Endometrial microvascular endothelial cells (primary cell): ENCODE results near the gene ALG9. TPM values are rescaled to one million over a fixed set of nuclear protein-coding genes. Genes with fewer than 3 reads are reported as not detected.

Experiments
- in situ Hi-C: cut with HindIII; loops from 2 replicates; pipeline ENCODE4 v1.10.0; 2017; ENCODE audit warnings: low sequenced_read_pairs, low pct_unique_long_range_greater_than_20kb; ENCODE audit errors: inconsistent ontology term
- total RNA-seq: library from RNA; depleted of rRNA; stranded (reverse); fragments of >200 nt; gene quantifications from one replicate; pipeline ENCODE4 v1.2.3, GENCODE V29; 2015; ENCODE audit errors: inconsistent ontology term

The ALG9 gene
- total RNA-seq, 1 donor from 2014 or later, result 34.4 TPM

DNA sequence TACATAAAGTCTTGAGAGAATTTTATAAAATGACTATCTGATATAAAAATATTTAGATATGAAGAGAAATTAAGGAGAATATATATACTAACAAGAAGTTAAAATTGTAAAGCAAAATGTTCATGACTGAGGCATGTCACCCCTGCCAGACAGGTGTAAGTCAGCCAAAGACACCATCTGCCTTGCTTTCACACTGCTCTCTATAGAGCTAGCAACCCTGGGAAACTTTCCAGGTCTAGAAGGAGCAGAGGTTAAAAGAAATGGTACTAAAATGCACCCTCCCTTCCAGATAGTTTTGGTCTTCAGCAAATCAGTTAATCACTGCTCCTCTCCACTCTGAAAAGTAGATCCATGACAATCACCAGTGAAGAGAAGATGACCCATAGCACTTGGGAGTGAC, 121.7 kb downstream of the ALG9 start:
- in situ Hi-C loops, result no loop called here

DNA sequence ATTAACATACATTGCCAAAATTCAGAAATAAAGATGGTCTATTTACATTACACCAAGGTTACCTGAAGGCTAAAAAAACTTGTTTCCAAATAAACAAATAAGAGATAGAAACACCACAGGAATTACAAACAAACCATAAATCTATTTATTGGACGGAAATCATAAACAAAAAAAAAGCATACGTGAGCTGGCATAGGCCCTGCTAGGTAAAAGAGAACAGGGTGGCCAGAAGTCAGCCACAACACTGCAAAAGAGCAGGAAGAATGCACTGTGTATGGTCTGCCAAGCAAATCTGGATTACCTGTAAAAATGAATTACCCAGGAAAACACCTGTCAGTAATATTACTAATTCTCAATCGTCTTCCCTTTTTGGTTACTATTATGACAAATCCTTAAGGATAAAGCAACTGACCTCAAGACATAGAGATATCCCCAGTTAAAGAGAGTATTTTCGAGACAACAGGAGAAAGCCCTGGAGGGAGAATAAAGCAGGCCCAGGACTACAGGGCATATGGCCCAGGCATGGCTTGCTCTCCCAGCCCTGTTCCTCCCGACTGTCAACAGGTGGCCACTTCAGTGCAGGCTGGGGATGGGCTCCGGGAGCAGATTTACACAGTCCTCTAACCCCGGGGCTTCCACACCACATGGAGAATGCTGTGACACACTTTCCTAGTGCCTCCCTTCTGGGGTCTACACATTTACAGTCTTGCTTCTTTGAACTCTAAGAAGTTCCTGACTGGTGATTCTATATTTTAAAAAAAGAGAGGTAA, 123.2 kb downstream of the ALG9 start:
- in situ Hi-C loops, result no loop called here

DNA sequence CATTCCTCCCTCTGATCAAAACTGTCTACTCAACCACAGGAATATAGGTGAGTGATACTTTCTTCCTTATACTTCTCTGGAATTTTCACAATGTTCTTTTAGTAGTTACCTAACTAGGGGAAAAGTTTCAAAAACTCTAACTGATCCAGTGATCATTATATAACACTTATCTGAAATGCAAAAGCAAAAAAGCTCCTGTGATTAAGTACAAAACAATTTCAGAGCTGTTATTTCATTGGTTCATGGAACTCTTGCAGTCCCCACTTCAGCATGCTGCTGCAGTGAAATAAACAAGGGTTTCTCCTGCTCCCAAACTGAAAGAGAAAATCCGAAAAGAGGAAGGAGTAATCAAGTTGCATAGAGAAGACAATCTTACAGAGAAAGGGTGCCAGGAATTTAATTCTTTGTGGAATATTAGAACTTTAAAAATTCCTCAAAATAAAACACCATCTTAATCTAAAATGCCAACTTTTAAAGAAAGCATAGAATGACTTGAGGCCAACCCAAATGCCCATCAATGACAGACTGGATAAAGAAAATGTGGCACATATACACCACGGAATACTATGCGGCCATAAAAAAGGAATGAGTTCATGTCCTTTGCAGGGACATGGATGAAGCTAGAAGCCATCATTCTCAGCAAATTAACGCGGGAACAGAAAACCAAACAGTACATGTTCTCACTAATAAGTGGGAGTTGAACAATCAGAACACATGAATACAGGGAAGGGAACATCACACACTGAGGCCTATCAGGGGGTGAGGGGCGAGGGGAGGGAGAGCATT, 125.5 kb downstream of the ALG9 start:
- in situ Hi-C loops, result no loop called here

DNA sequence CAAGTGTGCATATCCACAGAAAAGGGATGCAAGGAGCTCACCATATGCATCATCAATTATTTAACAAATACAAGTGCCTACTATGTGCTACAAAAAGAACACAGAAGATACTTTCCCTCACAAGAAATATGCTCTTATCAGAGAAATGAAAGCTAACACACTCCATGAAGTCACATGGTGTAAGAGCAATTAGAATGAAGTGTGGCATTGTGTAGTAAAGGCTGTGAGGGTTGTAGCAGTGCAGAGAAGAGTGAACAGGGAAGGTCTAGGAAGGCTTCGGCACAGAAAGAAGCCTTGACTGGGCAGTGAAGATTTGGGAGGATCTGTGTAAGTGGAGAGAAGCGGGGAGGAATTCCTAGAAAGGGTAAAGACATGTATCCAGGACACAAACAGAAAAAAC, 127.7 kb downstream of the ALG9 start:
- in situ Hi-C loops, result no loop called here

DNA sequence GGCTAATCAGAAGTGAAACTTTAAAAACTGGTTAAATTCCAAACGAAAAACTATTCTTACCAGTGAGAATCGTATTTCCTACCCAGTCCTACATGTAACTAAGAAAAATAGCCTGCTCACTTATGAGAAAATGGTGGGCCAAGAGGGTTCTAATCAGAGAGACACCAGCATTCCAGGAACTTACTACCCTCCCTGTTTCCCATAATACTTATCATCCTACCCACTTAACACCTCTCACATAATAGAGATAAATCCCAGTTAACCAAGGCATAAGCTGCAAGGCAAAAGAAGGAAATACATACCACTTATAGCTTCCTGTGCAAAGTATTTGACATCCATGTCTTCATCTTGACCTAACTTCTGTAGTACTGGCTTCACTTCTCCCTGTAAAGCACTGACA, 129.6 kb downstream of the ALG9 start:
- in situ Hi-C loops, result no loop called here

DNA sequence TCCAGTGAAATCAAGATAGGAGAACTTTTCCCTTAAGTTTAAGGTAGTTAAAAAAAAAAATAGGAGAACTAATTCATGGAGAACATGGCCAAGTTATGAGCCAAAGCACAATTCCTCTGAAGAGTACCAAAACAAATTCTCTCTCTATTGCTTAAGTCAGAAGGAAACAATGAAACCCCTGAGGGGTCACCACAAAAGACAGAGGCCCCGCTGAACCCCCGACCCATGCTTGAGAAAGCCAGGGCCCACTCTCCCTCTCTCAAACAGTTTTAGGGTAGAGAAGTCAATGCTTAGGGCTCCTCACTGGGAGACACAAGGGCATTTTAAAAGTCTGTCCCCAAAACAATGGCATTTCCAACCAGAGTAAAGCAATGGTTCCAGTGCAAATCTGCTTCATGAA, 132.1 kb downstream of the ALG9 start:
- in situ Hi-C loops, result no loop called here

DNA sequence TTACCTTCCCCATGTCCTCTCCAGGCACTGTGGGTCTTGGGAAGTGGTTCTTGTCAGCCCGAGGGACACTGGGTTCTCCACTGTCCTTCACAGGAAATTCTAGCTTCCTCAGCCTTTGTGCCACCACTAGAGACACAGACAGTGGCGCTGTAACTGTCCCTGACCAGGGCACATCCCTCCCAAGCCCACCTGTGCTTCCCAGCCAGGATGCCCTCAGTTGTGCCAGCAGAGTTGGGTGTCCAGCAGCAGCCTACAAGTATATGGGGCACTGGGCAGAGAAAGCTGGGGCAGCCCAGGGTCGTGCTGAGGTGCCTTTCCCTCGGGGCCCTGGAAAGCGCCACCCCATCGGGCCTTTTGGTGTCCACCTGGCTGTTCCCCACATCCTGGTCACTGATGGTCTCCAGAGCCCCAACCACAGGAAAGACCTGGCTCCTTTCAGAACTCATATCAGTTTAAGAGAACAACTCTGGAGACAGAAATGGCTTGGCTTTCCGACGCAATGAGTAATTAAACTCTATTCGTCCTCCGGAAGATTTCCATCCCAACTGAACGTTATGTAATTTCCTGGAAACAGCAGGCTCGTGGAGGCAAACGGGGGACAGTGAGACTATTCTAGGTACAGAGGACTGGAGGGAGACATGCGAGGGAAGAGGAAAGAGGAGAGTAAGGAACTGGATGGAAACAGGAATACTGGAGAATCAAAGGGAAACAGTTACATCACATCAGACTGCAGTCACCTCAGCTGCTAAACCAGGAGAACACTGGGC, 133.8 kb downstream of the ALG9 start:
- in situ Hi-C loops, result no loop called here

DNA sequence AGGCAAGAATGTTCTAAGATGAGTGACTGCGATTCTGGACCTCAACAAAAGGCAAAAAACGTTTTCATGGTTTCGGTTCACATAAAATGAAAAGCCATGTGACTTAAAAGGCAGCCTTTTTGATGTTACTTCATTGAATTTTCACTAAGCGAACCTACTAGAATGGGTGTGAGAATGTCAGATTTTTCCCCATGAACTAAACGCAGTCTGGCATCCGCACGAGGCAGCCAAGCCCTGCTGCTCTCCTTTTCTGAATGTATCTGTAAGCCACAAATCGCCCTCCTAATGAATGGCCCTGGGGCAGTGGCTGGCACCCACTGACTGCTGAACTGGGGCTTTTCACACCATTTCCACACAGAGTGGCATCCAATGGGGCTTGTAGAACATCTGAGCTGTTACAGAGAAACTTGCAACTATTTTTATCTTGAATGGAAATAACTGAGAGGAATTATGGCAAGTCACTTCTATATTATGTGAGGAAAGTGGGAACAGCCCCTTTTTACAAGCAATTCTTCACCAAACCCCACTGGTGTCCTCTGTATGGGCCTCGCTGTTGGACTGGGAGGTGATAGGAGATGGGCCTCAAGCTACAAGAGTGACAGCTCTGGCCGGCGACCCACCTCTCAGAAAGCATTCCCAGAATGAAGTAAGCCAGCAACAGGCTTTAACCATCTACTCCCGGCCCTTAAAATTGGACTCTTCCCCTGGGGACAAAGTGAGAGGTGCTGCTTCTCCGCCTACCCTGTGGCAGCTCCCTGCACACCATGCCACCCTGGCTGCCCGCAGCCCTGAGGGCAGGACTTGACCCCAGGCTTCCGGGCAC, 134.5 kb downstream of the ALG9 start:
- in situ Hi-C loops, result no loop called here

Other genes with a start within 250 kb of the ALG9 start
- gene PPP2R1B, start 105.2 kb downstream of the ALG9 start, total RNA-seq, result 63.5 TPM
- gene FDXACB1, start 7.6 kb upstream of the ALG9 start, total RNA-seq, result 4.2 TPM
- 15.0 TPM for gene CFAP68, start 8.0 kb upstream of the ALG9 start, total RNA-seq
- gene CRYAB, start 40.2 kb upstream of the ALG9 start, total RNA-seq, result 0.19 TPM
- gene HSPB2, start 41.2 kb upstream of the ALG9 start, total RNA-seq, result not detected
- 12.6 TPM for gene C11orf52, start 47.3 kb upstream of the ALG9 start, total RNA-seq
- 19.0 TPM for gene DIXDC1, start 65.8 kb upstream of the ALG9 start, total RNA-seq
- gene DLAT, start 153.8 kb upstream of the ALG9 start, total RNA-seq, result 50.4 TPM
- 0.37 TPM for gene PIH1D2, start 202.4 kb upstream of the ALG9 start, total RNA-seq
- 7.4 TPM for gene NKAPD1, start 202.7 kb upstream of the ALG9 start, total RNA-seq
- gene TIMM8B, start 215.2 kb upstream of the ALG9 start, total RNA-seq, result 38.9 TPM
- 130 TPM for gene SDHD, start 215.3 kb upstream of the ALG9 start, total RNA-seq